HepG2 (cell line): ENCODE measurements around the gene CACNB4. TPM values are rescaled to one million over a fixed set of nuclear protein-coding genes. Genes with fewer than 3 reads are reported as not detected.

Experiments used
- ARHGAP35 ChIP-seq: sonication (generic); formaldehyde crosslinking; IDR thresholded peaks from 2 replicates; pipeline ENCODE4 v1.9.0; 2022; ENCODE audit warnings: mild to moderate bottlenecking, inconsistent platforms, moderate library complexity, missing genetic modification reagents, borderline replicate concordance
- ARID5B ChIP-seq: IDR thresholded peaks from 2 replicates; pipeline ENCODE4 v1.4.0; 2020; ENCODE audit warnings: mild to moderate bottlenecking, missing genetic modification reagents
- ATM ChIP-seq: fragments of 450-650 bp; IDR thresholded peaks from 2 replicates; pipeline ENCODE4 v1.7.1; 2017; ENCODE audit warnings: mild to moderate bottlenecking, borderline replicate concordance
- BRF2 ChIP-seq: sonication (generic); formaldehyde crosslinking; IDR thresholded peaks from 2 replicates; pipeline ENCODE4 v1.8.1; 2022; ENCODE audit warnings: mild to moderate bottlenecking, missing genetic modification reagents
- CC2D1A ChIP-seq: sonication (generic); formaldehyde crosslinking; IDR thresholded peaks from 2 replicates; pipeline ENCODE4 v1.8.1; 2023; ENCODE audit warnings: mild to moderate bottlenecking, missing genetic modification reagents
- CEBPB ChIP-seq: IDR thresholded peaks from 2 replicates; pipeline ENCODE4 v1.6.1; 2011; ENCODE audit warnings: low read depth, low read length, improper control_type of control experiment, borderline replicate concordance
- CHD4 ChIP-seq: fragments of 200-600 bp; sonication (generic); IDR thresholded peaks from 2 replicates; pipeline ENCODE4 v1.7.0; 2017; ENCODE audit warnings: mild to moderate bottlenecking, low read length, borderline replicate concordance
- GLMP ChIP-seq: sonication (generic); formaldehyde crosslinking; IDR thresholded peaks from 2 replicates; pipeline ENCODE4 v1.9.0; 2021; ENCODE audit warnings: missing genetic modification reagents, mild to moderate bottlenecking, borderline replicate concordance
- MLLT10 ChIP-seq: sonication (generic); formaldehyde crosslinking; IDR thresholded peaks from 2 replicates; pipeline ENCODE4 v1.4.0; 2020; ENCODE audit warnings: missing genetic modification reagents
- MXD3 ChIP-seq: IDR thresholded peaks from 2 replicates; pipeline ENCODE4 v1.6.1; 2016; ENCODE audit warnings: mild to moderate bottlenecking, missing biosample characterization, missing genetic modification reagents
- NR2F1 ChIP-seq, 2 experiments: fragments of 450-650 bp in 1 of 2; formaldehyde crosslinking in 1 of 2; IDR thresholded peaks; 2 replicates each; pipeline versions ENCODE4 v1.5.0 to v1.6.1; 2016 to 2020; ENCODE audit warnings: mild to moderate bottlenecking in 1 of 2, missing compliant biosample characterization in 1 of 2, missing genetic modification reagents in 1 of 2, moderate library complexity in 1 of 2
- PAF1 ChIP-seq: IDR thresholded peaks from 2 replicates; pipeline ENCODE4 v1.6.1; 2016; ENCODE audit warnings: missing genetic modification reagents, missing compliant biosample characterization
- RNF2 ChIP-seq: fragments of 450-650 bp; conservative IDR thresholded peaks from 2 replicates; pipeline ENCODE4 v1.6.1; 2016; ENCODE audit warnings: low read depth
- SIX1 ChIP-seq: sonication (generic); formaldehyde crosslinking; IDR thresholded peaks from 2 replicates; pipeline ENCODE4 v1.4.0; 2020; ENCODE audit warnings: missing genetic modification reagents, borderline replicate concordance
- THRA ChIP-seq: sonication (generic); formaldehyde crosslinking; IDR thresholded peaks from 2 replicates; pipeline ENCODE4 v1.4.0; 2020; ENCODE audit warnings: missing genetic modification reagents, borderline replicate concordance
- XRCC5 ChIP-seq: fragments of 200-400 bp; formaldehyde crosslinking; optimal IDR thresholded peaks from 2 replicates; pipeline ENCODE3; 2017; ENCODE audit warnings: mild to moderate bottlenecking, low read length
- ZBTB14 ChIP-seq: sonication (generic); formaldehyde crosslinking; IDR thresholded peaks from 2 replicates; pipeline ENCODE4 v1.4.0; 2020; ENCODE audit warnings: missing genetic modification reagents
- ZNF44 ChIP-seq: sonication (generic); formaldehyde crosslinking; IDR thresholded peaks from 2 replicates; pipeline ENCODE4 v1.5.1; 2020; ENCODE audit warnings: mild to moderate bottlenecking, missing genetic modification reagents
- ZNF660 ChIP-seq: sonication (generic); formaldehyde crosslinking; IDR thresholded peaks from 2 replicates; pipeline ENCODE4 v1.5.1; 2020; ENCODE audit warnings: mild to moderate bottlenecking, low read depth, missing genetic modification reagents, borderline replicate concordance
- ZNF670 ChIP-seq: sonication (generic); formaldehyde crosslinking; IDR thresholded peaks from 2 replicates; pipeline ENCODE4 v1.8.0; 2022; ENCODE audit warnings: mild to moderate bottlenecking, missing genetic modification reagents, borderline replicate concordance
- ZNF879 ChIP-seq: sonication (generic); formaldehyde crosslinking; IDR thresholded peaks from 2 replicates; pipeline ENCODE4 v1.8.1; 2023; ENCODE audit warnings: missing genetic modification reagents
- polyA plus RNA-seq, 8 experiments: library from polyadenylated mRNA; depleted of rRNA in 3 of 8; stranded (reverse) in 7 of 8; unstranded in 1 of 8; fragments of >200 nt; fragmentation: Illumina TruSeq in 4 of 8; extraction: Trizol in 4 of 8; gene quantifications; 2 replicates each; pipeline versions ENCODE4 v1.2.1 to v1.2.3, GENCODE V29; 2011 to 2016; ENCODE audit warnings: low read depth in 4 of 8, missing spikeins in 1 of 8, mixed read lengths in 1 of 8; ENCODE audit not compliant: insufficient read depth in 1 of 8
- total RNA-seq, 5 experiments: library from RNA; depleted of rRNA; stranded (reverse); fragments of >200 nt; fragmentation: Illumina TruSeq; extraction: Trizol; gene quantifications; 2 replicates each; pipeline ENCODE4 v1.2.3, GENCODE V29; 2016; ENCODE audit warnings: low read depth in 1 of 5

CACNB4 gene
- total and polyA plus RNA-seq, 2 of the 13 experiments (the other 11 are each of a cell fraction or from before 2014, with no cell fraction given), result 5.1 to 14.3 TPM

GRCh38 chr2:151853070-151853758 is 245.6 kb downstream of the CACNB4 start (continued):
- no peak for TF ChIP-seq BRF2 (CRISPR knock-in tag)
- TF ChIP-seq ZBTB14 (CRISPR knock-in tag), result no peak
- no peak for TF ChIP-seq PAF1
- TF ChIP-seq ZNF44 (CRISPR knock-in tag), result no peak
- no peak for TF ChIP-seq ZNF660 (CRISPR knock-in tag)
- no peak for TF ChIP-seq CC2D1A (CRISPR knock-in tag)
- TF ChIP-seq ZNF879 (CRISPR knock-in tag), result no peak
- TF ChIP-seq CHD4, result no peak
- no peak for TF ChIP-seq MLLT10 (CRISPR knock-in tag)
- TF ChIP-seq MXD3 (CRISPR knock-in tag), result no peak
- TF ChIP-seq CEBPB, result peak; percentile 61
- no peak for TF ChIP-seq GLMP (CRISPR knock-in tag)
- TF ChIP-seq SIX1 (CRISPR knock-in tag), result no peak
- no peak; the same call in 1 of the 2 replicates for TF ChIP-seq THRA (CRISPR knock-in tag)
- TF ChIP-seq NR2F1 (CRISPR knock-in tag; IDR thresholded peaks at IDR 0.05), result peak in 1 of 2 experiments; percentile 4; a peak in 1 of 4 replicates
- no peak for TF ChIP-seq RNF2
- TF ChIP-seq ARHGAP35 (CRISPR knock-in tag), result no peak
- no peak for TF ChIP-seq XRCC5
- TF ChIP-seq ZNF670 (CRISPR knock-in tag), result no peak
- peak; percentile 89 for TF ChIP-seq ARID5B (CRISPR knock-in tag)
- no peak for TF ChIP-seq ATM
